OCI-LY3 (cell line): ENCODE measurements around the gene SUZ12.

Experiments
- CTCF ChIP-seq: fragments of 200-600, 300-600 bp; sonication (generic); IDR thresholded peaks from 2 replicates; pipeline ENCODE4 v1.5.1; 2014; ENCODE audit warnings: antibody characterized with exemption, low read length, low read depth
- EZH2phosphoT487 ChIP-seq: fragments of 200-600 bp; shearing (Covaris generic); IDR thresholded peaks from 2 replicates; pipeline ENCODE4 v1.6.1; 2018; ENCODE audit warnings: antibody characterized with exemption, mixed run types, low read depth

- TF ChIP-seq EZH2phosphoT487 (no peak), CTCF (no peak)
Measured at GRCh38 chr17:32007463-32008298, 70.9 kb downstream of the SUZ12 start.
